ENCODE measurements around the gene LSMEM2. TPM values are rescaled to one million over a fixed set of nuclear protein-coding genes. Genes with fewer than 3 reads are reported as not detected.
"Not testable (repeated sequence)": the region's sequence is repeated elsewhere in the genome, so short reads cannot be mapped to it uniquely, and the experiment has no call there.

LSMEM2 gene
- total RNA-seq, 2 donors from 2014 or later, result not detected

DNA sequence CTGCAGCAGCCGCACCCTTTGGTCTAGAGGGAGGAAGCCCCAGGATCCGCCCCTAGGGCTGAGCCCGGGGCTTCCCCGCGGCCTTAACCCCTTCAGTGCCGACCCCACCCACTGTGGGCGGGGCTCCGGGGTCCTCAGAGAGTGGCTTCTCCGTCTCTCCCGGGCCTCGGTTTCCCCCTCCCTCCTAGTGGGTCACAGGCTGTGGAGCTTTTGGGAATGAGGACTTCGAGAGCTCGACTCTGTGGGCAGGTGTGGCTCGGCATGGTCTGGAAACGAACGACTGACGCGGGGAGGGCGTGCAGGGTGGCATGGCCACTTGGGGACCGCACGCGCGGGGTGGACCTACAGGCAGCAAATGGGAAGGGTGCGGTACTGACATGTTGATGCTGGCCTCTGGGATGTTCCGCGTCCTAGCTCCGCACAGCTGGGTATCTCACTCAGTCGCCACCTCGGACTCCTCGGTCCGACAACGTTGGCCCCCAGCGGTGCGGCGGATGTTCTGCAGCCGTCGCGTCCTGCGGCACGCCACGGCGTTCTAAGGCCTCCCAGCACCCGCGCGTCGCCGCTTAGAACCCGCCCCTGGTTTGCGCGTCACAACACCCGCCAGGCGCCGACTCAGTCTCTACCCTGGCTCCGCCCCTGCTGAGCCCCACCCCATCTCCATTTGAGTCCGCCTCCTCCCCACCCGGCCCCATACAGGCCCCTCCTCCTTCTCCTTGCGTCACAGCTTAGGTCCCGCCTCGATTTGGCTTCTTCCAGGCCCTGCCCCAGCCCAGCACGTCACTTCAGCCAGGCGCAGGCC is 20.1 kb downstream of the LSMEM2 start, which contains the start of the genes HYAL3 and NAA80:
Gene HYAL3, minus strand, starts transcription at position 570 of the 802 bp plus-strand sequence. CDS start 3,803 bp downstream, outside the sequence.
Gene NAA80, minus strand, starts transcription at position 570 of the 802 bp plus-strand sequence. CDS start 1,942 bp downstream, outside the sequence.
- ATAC-seq, result peak; percentile 83 to 90
- peak within 1 kb of the TSS; percentile 89 to 99 for H3K27ac Mint-ChIP-seq

DNA sequence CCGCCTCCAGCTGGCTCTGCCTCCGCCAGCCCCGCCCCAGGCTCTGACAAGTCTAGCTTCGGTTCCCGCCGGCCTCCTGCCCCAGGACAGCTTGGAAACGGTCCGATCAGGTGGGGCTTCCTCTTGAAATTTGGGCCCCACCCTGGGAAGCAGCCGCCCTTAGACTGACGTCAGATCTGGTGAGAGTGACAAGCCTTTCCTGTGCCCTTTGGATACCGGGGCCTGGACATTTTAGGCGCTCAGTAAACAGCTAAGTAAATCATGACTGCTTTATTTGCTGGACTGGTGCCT is 20.7 kb downstream of the LSMEM2 start:
- Mint-ChIP-seq H3K27ac (peak overlapping the region; percentile 89), H3K9me3 (no peaks in the 10 kb centered on the region), H3K36me3 (peaks cover 0 to 4% of the 10 kb centered on the region in 2 donors)
- DNase-seq (ENCODE audit: low spot score in 2 of 2), result no peak
- ATAC-seq, result no peak

More for the DNA sequence above, 20.1 kb downstream of the LSMEM2 start, which contains the start of the genes HYAL3 and NAA80:
- Mint-ChIP-seq H3K9me3 (no peaks in the 10 kb centered on the region), H3K36me3 (peaks cover 0 to 4% of the 10 kb centered on the region in 2 donors)
- peak; percentile 98 to 99 for DNase-seq (ENCODE audit: low spot score in 2 of 2)

DNA sequence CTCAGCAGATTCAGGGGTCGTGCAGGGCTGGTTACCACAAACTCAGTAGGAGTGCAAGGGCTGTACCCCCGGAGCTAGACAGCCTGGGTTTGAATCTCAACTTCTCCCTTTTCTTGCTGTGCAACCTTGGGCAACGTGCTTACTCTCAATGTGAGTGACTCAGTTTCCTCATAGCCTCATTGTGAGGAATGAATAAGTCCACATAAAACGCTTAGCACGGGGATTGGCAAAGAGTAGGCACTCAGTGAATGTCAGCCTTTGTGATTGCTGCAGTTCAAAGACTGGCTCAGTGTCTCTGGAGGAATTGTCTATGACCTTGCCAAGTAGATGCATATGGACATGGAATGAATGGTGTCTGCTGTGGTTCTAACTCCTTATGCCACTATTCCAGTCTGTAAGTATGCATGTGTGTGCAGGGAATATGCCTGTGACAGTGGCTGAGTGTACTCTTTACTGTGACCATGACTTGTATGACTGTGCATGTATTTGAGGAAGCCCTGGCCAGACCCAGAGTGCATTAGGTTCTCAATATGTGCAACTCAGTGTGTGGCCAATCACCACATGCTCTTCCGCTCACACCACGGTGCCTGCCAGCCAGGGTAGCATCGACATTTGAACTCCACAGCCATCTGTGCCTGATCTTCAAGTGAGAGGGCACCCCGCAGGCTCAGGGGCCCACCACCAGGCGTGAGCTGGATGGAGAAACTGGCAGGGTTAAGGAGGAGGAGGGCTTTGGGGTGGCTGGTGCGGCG is 21.2 kb downstream of the LSMEM2 start:
- ATAC-seq (peak in 1 of 2 donors; percentile 52), DNase-seq (ENCODE audit: low spot score in 2 of 2) (no peak)
- H3K9me3 Mint-ChIP-seq, result no peaks in the 10 kb centered on the region
- H3K36me3 Mint-ChIP-seq, result peaks cover 0 to 4% of the 10 kb centered on the region in 2 donors
- peak overlapping the region; percentile 89 for H3K27ac Mint-ChIP-seq

DNA sequence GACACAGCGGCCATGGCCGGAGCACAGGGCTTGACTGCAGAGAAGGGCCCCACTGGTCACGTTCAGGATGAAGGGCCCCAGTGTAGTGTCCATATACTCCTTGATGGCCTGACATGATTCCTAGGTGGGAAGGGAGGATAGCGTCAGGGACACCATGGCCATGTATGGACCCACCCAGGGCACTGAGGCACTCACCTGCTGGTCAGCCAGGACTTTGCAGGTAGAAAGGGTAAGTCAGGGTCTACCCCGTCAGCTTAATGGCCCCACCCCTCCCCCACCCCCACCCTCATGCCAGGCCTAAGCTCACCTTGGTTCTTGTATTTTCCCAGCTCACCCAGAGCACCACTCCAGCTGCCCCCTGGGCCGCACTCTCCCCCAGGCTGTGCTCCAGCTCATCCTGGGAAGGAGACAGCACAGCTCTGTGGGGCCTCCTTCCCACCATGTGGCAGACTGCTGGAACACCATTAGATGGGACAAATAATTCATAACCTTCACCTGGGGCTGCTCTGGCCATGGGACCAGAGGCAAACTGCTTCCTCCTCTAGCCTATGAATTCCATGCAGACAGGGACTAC is 21.9 kb downstream of the LSMEM2 start:
- peak overlapping the region in 1 of 2 donors; percentile 89 for H3K27ac Mint-ChIP-seq
- ATAC-seq, result no peak
- DNase-seq (ENCODE audit: low spot score in 2 of 2), result no peak
- no peaks in the 10 kb centered on the region for H3K9me3 Mint-ChIP-seq
- peaks cover 0 to 4% of the 10 kb centered on the region in 2 donors for H3K36me3 Mint-ChIP-seq

DNA sequence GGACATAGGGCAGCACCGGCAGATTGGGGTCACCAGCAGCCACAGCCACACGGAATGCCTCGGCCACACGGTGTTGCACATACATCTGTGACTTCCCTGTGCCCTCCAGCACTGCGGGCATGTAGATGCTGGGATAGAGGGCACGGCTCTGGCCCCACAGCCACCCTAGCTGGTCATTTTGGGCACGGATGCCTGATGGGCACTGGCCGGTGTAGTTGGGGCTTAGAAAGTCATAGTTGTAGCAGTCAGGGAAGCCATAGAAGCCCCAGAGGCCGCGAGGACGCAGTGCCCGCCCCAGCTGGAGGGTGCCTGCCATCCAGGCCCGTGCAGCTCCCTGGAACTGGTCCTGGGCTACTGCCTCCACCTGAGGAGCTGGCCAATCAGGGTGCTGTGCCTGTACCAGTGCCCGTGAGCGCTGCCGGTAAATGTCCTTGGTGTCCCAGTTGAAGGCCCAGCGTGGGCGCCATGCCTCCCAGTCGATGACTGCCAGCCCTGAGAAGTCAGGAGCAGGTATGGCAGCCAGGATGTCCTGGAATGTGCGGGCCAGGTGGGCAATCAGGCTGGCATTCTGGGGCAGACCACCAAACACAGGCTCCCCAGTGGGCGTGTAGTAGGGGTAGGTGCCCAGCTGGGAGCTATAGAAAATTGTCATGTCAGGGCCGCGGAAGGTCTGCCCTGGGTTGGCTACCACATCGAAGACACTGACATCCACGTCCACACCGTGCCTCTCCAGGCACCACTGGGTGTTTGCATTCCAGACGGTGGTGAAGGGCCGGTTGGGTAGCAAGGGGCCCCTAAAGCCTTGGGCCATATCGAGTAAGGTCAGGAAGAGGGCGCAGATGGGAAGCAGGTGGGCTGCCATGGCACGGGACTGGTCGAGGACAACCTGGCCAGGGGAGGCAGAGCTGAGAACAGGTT is 23.5 kb downstream of the LSMEM2 start:
- ATAC-seq (no peak), DNase-seq (ENCODE audit: low spot score in 2 of 2) (no peak)
- peaks cover 0 to 4% of the 10 kb centered on the region in 2 donors for H3K36me3 Mint-ChIP-seq
- H3K9me3 Mint-ChIP-seq, result no peaks in the 10 kb centered on the region
- no peak overlapping the region for H3K27ac Mint-ChIP-seq

DNA sequence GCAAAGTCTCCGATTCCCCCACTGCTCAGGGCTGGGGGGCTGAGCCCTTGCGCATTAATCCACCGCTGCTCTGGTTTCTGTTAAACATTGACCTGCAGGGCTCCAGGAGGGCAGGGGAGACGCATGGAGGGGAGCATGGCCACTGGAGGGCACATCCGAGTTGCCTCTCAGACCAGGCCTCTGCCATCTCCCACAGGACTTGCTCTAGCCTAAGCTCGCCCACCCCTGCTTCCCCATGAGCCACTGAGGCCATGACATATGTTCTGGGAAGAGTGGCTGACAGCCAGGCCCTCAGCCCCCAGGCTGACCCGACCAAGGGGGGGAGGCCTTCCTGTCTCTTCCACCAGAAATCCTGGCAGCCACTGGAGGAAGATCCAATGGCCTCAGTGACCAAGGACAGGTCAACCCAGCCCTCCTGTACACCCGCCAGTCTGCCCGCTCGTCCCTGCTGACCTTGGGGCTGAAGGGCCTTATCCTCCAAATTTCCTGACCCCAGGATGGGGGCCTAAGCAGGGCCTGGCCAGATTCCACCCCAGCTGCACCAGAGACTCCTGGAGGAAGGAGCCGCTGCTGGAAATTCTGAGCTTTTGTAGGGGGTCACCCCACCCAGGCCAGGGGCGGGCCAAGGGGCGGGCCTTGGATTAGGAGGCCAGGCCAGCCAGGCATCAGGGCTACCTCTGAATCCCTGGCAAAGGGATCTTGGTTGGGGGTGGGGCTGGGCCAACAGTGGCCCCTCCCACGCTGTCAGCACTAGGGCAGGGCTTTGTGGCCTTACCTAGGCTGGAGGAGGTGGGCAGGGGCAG is 24.3 kb downstream of the LSMEM2 start, which contains the start of gene HYAL1:
Gene HYAL1, minus strand, starts transcription at position 562 of the 803 bp plus-strand sequence. CDS start 618 bp downstream, outside the sequence.
- H3K36me3 Mint-ChIP-seq, result peaks cover 0 to 4% of the 10 kb centered on the region in 2 donors
- H3K27ac Mint-ChIP-seq, result no peak within 1 kb of the TSS
- DNase-seq (ENCODE audit: low spot score in 2 of 2) (no peak), ATAC-seq (no peak)
- H3K9me3 Mint-ChIP-seq, result no peaks in the 10 kb centered on the region

DNA sequence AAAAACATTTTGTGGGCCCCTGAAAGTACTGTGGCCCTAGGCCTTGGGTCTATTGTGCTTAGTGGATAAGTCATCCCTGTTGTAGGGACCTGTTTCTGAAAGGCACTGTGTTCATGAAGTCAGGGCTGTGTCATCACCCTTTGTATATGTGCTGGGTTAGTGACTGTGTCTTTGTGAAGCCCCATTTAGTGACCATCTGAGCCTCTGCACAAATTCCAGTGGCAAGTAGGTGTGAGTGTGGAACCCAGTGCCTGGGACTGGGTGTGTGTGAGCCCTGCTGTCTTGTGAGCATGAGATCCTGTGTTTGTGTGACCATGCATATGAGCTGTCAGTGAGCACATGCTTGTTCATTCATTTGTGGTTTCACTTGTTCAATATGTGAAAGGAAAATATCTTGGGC is 25.7 kb downstream of the LSMEM2 start:
- DNase-seq (ENCODE audit: low spot score in 2 of 2), result no peak
- Mint-ChIP-seq H3K36me3 (peaks cover 0 to 1% of the 10 kb centered on the region in 2 donors), H3K27ac (no peak overlapping the region), H3K9me3 (no peaks in the 10 kb centered on the region)
- ATAC-seq, result peak; percentile 11 to 54

DNA sequence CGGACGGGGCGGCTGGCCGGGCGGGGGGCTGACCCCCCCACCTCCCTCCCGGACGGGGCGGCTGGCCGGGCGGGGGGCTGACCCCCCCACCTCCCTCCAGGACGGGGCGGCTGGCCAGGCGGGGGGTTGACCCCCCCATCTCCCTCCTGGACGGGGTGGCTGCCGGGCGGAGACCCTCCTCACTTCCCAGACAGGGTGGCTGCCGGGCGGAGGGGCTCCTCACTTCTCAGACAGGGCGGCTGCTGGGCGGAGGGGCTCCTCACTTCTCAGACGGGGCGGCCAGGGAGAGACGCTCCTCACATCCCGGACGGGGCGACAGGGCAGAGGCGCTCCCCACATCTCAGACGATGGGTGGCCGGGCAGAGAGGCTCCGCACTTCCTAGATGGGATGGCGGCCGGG is 33.2 kb downstream of the LSMEM2 start:
- not testable (repeated sequence) for H3K9me3 Mint-ChIP-seq; ATAC-seq; DNase-seq (ENCODE audit: low spot score in 2 of 2); H3K36me3 Mint-ChIP-seq; H3K27ac Mint-ChIP-seq

DNA sequence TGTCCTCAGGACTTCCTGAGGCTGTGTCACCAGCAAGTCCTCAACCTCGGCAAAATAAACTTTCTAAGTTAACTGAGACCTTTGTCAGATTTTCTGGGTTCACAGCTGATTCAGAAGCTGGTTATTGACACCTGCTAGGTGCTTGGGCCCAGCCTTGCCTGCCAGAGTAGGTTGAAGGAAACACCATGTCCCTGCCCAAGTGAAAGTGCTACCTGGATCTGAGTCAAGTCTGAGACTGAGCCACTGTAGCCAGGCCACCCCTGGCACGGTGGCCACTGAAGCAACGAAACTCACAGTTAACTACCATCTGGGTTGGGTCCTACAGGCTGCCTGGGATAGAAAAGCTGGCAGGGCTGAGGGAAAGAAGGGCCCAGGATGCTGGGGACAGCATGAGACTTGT is 35.5 kb downstream of the LSMEM2 start:
- ATAC-seq, result no peak
- no peak for DNase-seq (ENCODE audit: low spot score in 2 of 2)
- Mint-ChIP-seq H3K9me3 (no peaks in the 10 kb centered on the region), H3K27ac (peak overlapping the region; percentile 15 to 26), H3K36me3 (peaks cover 0 to 4% of the 10 kb centered on the region in 2 donors)

DNA sequence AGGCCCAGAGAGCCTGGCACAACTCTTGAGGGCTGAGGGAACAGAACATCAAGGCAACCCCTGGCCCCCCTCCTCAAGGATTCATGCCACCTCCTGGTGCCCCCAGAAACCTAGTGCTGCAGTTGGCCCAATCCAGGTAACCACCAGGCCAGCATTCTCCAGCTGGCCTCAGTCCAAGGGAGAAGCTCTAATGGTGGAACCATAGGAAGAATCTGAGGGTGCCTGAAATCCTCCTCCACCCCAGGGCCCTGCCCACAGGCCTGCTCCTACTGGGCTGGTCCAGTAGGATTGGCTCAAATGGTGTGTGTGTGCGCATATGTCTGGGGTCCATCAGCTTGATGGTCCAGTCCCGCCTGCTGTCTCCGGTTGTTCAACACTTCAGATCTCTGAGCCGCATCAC is 35.9 kb downstream of the LSMEM2 start:
- DNase-seq (ENCODE audit: low spot score in 2 of 2), result no peak
- Mint-ChIP-seq H3K36me3 (peaks cover 0 to under 1% of the 10 kb centered on the region in 2 donors), H3K27ac (no peak overlapping the region), H3K9me3 (no peaks in the 10 kb centered on the region)
- ATAC-seq, result no peak

DNA sequence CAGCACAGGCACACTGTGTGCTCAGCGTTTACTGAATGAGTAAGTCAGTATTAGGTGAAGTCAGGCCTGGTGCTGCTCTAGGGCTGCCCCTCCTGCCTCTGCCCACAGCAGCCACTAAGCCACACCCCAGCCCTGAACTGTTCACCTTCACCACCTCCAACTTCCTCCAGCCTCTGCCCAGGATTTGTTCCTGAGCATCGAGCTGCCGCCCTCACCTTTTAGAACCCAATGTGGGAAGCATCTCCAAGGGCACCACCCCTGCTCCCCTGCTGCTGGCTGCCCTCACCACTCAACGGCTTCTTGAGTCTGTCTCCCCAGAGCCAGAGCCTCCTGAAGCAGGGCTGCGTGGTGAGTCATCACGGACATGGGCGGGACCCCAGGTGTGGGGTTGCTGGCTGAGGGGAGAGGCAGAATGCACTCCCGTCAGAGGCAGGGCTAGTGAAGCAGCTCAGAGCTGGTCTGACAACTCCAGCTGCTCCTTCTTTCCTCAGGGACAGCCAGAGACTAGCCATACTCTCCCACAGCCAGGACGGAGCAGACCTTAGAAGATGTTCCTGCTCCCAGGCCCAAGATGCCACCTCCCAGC is 37.9 kb downstream of the LSMEM2 start:
- Mint-ChIP-seq H3K36me3 (no peaks in the 10 kb centered on the region), H3K9me3 (no peaks in the 10 kb centered on the region), H3K27ac (peak overlapping the region; percentile 19 to 60)
- DNase-seq (ENCODE audit: low spot score in 2 of 2) (no peak), ATAC-seq (no peak)

DNA sequence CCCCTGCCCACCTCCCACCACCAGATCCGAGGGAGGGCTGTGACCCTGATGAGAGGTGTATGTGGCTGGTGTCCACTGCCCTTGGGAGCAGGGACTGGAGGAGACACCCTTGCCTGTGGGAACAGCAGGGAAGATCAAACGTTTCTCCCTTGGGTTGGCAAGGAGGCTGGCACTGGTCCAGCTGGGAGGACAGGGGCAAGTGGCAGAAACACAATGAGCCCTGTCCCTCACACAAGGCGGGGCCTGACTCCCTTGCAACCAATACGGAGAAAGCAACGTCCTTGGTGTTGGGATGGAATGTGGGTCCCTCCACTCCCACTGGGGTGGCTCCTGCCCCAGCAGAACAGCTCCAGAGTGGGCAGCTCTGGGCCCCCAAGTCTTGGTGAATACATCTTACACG is 38.4 kb downstream of the LSMEM2 start:
- ATAC-seq (no peak), DNase-seq (ENCODE audit: low spot score in 2 of 2) (no peak)
- Mint-ChIP-seq H3K27ac (peak overlapping the region in 1 of 2 donors; percentile 60), H3K36me3 (no peaks in the 10 kb centered on the region), H3K9me3 (no peaks in the 10 kb centered on the region)

DNA sequence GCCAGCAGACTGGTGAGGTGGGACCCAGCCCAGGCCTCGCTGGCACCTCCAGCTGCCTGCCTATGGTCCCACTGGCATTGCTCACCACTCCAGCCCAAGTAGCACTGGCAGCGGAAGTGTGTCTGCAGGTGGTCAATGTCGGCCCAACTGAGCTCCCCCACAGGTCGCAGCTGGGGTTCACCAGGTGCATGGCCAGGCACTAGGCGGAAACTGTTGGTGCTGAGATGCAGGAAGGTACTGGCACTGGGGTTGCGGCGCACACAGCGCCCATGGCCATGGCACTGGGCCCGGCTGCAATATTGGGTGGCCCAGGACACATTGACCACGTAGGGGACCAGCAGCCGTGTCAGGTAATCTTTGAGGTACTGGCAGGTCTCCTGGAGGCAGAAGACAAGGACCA is 39.3 kb downstream of the LSMEM2 start:
- ATAC-seq, result no peak
- H3K9me3 Mint-ChIP-seq, result no peaks in the 10 kb centered on the region
- H3K36me3 Mint-ChIP-seq, result no peaks in the 10 kb centered on the region

DNA sequence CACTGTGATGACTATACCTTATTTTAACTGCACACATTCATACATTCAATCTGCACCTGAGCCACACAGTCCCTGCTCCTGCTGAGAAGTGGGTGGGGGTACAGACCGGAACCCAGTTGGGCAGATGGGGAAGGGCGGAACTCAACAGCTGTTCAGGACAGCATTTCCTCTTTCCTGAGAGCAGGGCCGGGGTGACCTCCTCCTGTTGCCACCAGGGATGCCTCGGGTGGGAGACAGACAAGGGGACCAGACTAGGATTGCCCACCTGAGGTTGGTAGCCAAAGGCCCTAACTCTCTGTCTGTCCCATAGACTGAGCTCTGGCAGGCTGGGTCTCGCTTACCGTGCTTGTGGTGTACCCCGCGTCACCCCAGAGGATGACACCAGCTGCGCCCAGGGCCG is 39.7 kb downstream of the LSMEM2 start:
- no peaks in the 10 kb centered on the region for H3K9me3 Mint-ChIP-seq
- ATAC-seq, result no peak
- no peak for DNase-seq (ENCODE audit: low spot score in 2 of 2)
- H3K27ac Mint-ChIP-seq, result no peak overlapping the region
- H3K36me3 Mint-ChIP-seq, result no peaks in the 10 kb centered on the region

More for the DNA sequence above, 39.3 kb downstream of the LSMEM2 start:
- DNase-seq (ENCODE audit: low spot score in 2 of 2), result no peak
- no peak overlapping the region for H3K27ac Mint-ChIP-seq
